Astrocyte (in vitro differentiated cells and primary cell): ENCODE measurements around the gene GLT8D2.

Experiments used
- EZH2 ChIP-seq: IDR thresholded peaks from 2 replicates; pipeline ENCODE4 v1.6.1; 2012; ENCODE audit warnings: mild to moderate bottlenecking, low read length, inconsistent platforms; ENCODE audit not compliant: insufficient read depth
- TF ChIP-seq, protein P1 (sequence below): IDR thresholded peaks from 2 replicates; pipeline ENCODE4 v1.5.1; 2011; ENCODE audit warnings: low read depth, mild to moderate bottlenecking, inconsistent platforms, low read length, moderate library complexity; ENCODE audit not compliant: insufficient read depth

DNA sequence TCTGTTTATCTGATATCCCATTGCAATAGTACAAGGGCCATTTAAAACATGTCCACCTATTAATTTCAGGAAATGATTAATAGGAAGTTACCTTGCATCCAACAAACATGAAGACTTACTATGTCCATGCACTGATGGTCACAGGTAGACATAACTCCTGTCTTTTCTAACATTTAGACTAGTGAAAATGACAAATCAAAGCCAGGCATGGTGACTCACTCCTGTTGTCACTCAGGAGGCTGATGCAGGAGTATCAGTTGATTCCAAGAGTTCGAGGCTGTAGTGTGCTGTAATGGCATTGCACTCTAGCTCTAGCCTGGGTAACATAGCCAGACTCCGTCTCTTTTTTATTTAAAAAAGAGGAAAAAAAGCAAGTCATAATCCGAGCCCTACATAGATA is 105.0 kb downstream of the GLT8D2 start:
- TF ChIP-seq, protein P1, sequence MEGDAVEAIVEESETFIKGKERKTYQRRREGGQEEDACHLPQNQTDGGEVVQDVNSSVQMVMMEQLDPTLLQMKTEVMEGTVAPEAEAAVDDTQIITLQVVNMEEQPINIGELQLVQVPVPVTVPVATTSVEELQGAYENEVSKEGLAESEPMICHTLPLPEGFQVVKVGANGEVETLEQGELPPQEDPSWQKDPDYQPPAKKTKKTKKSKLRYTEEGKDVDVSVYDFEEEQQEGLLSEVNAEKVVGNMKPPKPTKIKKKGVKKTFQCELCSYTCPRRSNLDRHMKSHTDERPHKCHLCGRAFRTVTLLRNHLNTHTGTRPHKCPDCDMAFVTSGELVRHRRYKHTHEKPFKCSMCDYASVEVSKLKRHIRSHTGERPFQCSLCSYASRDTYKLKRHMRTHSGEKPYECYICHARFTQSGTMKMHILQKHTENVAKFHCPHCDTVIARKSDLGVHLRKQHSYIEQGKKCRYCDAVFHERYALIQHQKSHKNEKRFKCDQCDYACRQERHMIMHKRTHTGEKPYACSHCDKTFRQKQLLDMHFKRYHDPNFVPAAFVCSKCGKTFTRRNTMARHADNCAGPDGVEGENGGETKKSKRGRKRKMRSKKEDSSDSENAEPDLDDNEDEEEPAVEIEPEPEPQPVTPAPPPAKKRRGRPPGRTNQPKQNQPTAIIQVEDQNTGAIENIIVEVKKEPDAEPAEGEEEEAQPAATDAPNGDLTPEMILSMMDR, result no peak
- no peak for TF ChIP-seq EZH2
